Measurements from ENCODE around the gene MKRN1. TPM values are rescaled to one million over a fixed set of nuclear protein-coding genes. Genes with fewer than 3 reads are reported as not detected.
"Not testable (repeated sequence)": the region's sequence is repeated elsewhere in the genome, so short reads cannot be mapped to it uniquely, and the experiment has no call there.

MKRN1 gene, protein sequence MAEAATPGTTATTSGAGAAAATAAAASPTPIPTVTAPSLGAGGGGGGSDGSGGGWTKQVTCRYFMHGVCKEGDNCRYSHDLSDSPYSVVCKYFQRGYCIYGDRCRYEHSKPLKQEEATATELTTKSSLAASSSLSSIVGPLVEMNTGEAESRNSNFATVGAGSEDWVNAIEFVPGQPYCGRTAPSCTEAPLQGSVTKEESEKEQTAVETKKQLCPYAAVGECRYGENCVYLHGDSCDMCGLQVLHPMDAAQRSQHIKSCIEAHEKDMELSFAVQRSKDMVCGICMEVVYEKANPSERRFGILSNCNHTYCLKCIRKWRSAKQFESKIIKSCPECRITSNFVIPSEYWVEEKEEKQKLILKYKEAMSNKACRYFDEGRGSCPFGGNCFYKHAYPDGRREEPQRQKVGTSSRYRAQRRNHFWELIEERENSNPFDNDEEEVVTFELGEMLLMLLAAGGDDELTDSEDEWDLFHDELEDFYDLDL
- 108 TPM for total RNA-seq

DNA sequence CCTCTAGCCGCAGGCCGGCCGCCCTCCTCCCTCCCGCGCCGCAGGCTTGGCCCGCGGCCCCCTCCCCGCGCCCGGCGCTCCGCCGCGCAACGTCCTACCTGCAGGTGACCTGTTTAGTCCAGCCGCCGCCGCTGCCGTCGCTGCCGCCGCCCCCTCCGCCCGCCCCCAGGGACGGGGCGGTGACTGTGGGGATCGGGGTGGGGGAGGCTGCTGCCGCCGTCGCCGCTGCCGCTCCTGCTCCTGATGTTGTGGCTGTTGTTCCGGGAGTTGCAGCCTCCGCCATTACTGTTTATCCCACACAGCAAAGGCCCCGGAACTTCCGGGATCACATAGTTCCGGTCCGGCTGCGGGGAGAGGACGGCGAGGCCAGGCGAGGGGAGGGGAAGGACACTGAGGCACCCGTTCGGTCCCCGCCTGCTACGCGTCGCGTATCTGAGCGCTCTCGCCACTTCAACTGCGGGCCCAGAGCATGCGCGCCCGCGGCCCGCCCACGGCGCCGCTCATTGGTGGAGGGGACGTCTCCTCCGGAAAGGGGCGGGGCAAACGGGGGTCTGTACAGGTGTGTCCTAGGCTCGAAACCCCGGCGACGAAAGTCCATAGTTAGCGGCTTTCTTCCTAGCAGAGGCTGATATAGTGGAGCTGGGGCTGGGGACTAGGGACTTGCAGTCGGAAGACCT lies at the start of gene MKRN1:
MKRN1 (minus strand) TSS at position 444 of the 677 bp plus-strand sequence; CDS start at position 283, 161 bp downstream.
- peak; percentile 95 for DNase-seq (ENCODE audit: low spot score)

DNA sequence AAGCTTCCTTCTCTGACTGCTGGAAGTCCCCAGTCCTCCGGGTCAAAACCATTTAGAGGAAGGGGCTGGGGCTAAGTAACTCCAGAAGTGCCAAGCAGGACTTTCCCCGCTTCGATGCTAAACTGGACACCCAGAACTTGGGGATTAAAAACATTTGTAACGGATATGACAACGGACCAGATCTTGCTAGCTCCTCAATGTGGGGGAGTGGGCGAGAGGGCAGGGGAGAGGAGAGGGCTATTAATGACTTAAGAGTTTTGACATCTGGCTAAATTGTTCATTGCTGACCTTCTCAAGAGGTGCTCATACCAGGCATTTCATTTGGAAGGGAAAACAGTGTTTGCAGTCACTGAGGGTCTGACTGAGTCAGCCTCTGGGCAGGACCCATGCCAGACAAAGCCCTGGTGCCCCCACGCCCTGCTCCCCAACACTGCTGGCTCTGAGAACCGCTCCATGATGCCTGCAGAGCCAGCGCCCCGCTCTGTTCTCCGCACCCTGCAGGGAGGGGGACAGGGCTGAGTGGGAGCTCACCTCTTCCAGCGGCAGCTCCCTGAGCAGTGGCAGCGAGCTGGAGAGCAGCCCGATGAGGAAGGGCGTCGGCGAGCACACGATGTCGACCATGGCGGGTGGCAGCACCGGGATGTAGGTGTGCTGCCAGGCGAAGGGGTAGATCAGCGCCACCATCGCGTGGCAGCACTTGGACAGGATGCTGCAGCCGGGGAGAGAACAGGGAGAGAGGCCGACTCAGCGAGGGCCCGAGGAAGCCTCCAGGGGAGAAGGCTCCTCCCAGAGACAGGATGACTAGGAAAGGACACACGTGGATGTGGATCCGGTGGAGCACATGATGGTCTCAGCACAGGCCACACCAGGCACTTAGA lies 47.7 kb upstream of the MKRN1 start:
- no peak for DNase-seq (ENCODE audit: low spot score)

DNA sequence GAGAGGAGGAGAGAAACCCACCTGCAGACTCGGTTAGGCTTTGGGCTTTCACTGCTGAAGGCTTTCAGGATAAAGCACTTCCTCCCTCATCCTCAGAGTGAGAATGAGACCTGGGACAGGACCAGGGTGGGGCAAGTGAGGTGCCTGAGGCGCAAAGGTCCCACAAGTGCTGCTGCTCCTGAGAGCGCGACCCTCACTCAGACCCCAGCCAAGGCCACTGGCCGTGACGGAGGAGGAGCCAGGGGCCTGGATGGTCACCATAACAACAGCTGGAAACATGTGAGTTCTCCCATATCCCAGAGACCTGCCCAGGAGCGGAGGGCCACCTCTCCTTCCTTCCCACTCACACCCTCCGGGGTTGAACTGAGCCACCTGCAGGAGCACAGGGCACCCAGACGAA lies 46.9 kb upstream of the MKRN1 start:
- no peak for DNase-seq (ENCODE audit: low spot score)

DNA sequence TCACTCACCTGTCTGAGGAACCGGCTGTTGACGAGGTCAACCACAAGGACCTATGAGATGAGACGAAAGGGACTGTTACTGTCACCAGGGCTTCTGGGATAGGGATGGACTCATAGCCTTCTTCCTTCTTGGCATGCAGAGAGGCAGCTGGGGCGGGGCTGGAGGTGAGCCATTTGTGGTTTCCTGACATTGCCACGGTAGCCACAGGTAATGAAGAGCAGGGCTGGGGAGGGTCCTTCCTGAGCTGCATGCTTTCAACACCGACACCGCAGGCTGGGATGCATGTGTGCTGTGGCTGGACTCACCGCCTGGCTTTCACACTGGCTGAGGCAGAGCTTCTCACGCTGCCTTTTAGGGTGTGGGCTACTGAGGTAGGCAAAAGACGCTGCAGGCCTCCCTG lies 46.4 kb upstream of the MKRN1 start:
- DNase-seq (ENCODE audit: low spot score): no peak

DNA sequence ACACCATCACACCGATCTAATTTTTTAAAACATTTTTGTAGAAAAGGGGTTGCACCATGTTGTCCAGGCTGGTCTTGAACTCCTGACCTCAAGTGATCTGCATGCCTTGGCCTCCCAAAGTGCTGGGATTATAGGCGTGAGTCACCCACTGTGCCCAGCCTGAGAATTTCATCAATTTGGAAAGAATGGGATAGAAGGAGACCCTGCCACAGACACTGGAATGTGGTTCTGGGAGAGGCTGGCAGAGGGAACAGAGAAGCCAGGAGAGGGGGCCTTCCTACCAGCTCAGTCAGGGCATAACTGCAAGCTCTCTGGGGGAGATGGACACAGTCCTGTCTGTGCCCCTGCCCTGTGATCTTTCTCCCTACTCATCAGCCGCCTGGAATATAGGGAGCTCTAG lies 42.1 kb upstream of the MKRN1 start:
- no peak for DNase-seq (ENCODE audit: low spot score)

DNA sequence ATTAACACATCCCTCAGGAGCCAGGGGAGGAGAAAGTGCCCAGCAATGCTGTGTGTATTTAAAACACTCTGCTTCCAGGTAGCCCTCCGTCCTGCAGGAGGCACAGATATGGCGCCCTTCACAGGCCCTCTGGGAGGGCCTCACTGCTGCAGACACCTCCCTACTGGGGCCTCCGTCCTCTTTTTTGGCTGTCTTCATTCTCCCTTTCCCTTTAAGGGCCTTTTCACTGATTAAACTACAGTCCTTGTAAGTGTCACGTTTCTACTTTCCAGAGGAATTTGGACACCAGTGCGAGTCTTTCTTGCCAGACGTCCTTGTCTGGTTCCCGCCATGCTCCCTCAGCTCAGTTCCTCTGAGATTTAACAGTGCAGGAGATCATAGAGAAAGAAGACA lies 39.7 kb upstream of the MKRN1 start:
- DNase-seq (ENCODE audit: low spot score): no peak

DNA sequence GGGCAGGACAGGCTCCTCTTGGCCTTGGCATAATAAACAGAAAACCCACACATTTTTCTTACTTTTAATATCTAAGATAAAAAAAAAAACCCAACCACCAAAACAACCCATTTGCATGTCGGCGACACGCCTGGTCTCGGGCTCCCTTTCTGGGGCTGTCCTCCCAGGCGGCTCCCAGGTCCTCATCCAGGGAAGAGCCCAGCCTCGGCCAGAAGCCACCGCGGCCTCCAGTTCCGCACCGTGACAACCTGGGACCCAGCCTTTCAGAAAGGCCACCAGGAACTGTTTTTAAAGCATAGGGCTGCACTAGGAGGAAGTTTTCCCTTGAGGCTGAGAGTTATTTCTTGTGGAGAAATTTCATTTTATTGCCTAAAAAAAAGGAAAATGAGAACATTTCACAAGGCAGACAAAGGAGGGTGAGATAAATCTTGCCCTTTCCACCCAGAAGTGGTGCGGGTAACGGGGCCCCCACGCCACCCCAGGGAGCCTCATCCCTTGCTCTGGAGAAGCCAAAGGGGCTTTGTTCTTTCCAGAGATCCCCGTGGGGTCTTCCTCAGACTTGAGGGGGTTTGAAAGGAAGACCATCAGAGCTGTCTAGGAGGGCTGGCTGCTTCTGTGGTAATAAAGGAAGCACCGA lies 39.2 kb upstream of the MKRN1 start:
- no peak for DNase-seq (ENCODE audit: low spot score)

DNA sequence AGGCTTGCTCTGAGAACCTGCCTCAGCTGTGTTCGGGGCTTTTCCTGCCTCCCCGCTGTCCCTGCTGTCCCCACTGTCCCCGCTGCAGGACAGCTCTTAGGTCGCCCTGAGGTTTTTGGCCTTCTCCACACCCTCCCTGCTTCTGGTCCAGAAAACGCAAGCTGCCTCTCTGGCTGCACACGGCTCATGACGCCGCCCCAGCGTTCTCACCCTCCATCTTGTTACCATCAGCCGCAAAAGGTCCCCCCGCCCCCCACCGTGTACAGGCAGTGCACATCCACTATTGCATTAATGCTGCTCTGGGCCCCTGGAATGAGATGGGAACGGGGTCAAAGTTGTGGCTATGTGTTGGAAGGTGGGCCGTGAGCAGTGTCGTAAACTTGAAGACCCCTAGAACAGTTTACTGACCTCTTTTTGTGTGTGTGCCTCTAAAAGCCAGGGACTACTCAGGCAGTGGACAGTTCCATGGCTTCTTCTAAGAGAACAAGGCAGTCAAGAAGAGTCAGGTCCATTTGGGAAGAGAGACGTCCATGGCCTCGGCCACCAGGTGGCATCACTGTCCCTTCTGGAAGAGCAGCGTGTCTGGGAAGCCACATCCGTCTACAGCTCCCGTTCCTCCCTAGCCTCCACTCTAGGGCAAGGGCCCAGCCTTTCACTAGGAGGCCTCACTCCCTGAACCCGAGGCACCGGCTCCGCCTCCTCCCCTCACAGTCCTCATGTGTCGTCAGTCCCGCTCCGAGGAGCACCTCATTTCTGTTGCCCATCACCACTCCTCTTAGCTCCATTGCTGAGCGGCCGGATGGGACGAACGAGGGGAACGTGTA lies 38.5 kb upstream of the MKRN1 start:
- peak; percentile 92 for DNase-seq (ENCODE audit: low spot score)

DNA sequence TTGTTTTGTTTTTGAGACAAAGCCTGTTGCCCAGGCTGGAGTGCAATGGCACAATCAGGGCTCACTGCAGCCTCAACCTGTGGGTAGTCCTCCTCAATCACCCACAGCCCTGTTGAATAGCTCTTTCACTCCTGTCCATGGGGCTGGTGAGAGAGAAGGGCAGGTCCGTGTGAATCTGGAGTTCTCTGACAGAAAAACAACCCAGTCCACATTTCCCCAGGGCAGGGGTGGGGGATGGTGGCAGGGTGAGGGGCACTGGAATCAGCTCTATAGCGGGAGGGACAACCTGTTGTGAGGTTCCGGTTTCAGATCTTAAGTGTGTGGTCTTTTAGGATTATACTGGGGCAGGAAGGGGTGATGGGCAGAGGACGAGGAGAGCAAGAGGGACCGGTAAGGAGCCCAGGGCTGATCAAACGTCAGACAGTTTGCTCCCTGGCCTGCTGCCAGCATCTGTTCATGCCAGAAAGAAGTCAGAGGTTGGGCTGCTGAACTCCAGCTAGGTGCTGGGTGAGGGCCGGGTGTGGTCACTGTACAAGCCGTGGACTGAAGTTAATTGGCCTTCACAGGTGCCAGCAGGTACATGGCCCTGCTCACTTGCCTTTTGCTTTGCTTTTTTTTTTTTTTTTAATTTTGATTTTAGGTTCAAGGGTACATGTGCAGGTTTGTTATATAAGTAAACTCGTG lies 33.2 kb upstream of the MKRN1 start:
- peak; percentile 74 for DNase-seq (ENCODE audit: low spot score)

DNA sequence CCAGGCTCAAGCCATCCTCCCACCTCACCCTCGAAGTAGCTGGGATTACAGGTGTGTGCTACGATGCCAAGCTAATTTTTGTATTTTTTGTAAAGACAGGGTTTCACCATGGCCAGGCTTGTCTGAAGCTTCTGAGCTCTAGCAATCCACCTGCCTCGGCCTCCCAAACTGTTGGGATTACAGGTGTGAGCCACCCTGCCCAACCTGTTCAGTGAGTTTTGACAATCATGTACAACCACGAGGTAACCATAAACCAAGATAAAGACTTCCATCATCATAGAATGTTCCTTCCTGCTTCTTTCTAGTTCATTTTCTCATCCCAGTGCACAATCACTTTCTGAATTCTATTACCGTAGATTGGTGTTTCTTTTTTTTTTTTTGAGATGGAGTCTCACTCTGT lies 30.5 kb upstream of the MKRN1 start:
- no peak for DNase-seq (ENCODE audit: low spot score)

DNA sequence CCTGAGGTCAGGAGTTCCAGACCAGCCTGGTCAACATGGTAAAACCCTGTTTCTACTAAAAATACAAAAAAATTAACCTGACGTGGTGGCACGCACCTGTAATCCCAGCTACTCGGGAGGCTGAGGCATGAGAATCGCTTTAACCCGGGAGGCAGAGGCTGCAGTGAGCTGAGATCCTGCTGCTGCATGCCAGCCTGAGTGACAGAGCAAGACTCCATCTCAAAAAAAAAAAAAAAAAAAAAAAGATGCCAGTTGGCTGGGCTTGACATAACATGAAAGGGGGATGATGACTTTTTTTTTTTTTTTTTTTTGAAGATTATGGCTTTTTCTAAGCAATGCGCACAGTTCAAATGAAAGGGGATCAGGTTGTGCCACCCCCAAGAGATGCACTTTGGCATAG lies 28.3 kb upstream of the MKRN1 start:
- DNase-seq (ENCODE audit: low spot score): not testable (repeated sequence)

DNA sequence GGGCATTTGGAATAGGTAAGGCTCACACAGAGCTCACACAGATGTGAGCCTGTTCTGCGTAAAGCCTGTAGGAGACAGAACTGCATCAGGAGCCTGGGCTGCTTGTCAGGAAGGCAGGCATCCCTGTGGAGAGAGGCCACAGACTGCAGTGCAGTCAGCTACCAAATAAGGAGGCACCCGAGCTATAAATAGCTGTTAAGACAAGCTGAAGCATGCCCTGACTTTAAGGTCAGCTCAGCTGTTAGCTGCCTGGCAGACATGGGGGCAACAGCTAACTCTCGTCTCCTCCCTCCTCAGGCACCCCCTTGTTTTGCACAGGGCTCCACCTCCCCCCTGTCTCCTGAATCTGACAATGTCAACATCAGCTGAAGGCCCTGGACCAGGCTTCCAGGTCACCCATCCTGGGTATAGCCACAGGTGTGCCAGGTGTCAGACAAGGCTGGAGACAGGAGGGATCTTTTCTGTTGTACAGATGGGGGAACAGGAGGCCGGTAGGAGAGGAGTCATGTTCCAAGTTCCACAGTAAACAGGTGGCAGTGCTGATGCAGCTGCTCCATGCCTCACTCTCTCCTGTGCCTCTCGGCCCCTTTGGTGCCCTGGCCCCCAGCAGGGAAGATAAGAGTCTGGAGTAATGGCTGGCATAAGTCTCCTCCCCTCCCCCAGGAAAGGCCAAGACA lies 27.6 kb upstream of the MKRN1 start:
- DNase-seq (ENCODE audit: low spot score): peak; percentile 58

DNA sequence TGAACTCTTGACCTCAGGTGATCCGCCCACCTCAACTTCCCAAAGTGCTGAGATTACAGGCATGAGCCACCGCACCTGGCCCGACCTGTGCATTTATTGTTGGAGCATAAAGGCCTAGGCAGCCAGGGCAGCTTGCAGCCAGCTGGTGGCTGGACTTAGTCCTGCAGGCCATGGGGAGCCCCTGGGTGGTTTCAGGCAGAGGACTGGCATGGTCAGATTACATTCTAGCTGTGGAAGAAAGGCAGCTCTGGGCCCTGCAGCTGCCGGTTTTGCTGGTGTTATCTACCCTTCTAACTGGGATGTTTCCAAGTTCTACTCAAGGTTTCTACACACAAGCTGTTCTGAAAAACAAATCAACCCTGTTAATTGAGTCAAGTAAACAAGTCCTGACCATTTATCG lies 22.7 kb upstream of the MKRN1 start:
- DNase-seq (ENCODE audit: low spot score): no peak

DNA sequence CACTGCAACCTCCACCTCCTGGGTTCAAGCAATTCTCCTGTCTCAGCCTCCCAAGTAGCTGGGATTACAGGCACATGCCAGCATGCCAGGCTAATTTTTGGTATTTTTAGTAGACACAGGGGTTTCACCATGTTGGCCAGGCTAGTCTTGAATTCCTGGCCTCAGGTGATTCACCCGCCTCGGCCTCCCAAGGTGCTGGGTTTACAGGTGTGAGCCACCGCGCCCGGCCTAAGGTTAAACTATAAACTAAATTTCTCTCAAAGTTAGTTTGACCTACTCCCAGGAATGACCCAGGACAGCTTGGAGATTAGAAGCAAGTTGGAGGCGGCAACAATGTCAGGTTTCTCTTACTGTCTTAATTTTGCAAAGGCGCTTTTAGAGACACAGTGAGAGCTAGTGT lies 18.5 kb upstream of the MKRN1 start:
- not testable (repeated sequence) for DNase-seq (ENCODE audit: low spot score)

DNA sequence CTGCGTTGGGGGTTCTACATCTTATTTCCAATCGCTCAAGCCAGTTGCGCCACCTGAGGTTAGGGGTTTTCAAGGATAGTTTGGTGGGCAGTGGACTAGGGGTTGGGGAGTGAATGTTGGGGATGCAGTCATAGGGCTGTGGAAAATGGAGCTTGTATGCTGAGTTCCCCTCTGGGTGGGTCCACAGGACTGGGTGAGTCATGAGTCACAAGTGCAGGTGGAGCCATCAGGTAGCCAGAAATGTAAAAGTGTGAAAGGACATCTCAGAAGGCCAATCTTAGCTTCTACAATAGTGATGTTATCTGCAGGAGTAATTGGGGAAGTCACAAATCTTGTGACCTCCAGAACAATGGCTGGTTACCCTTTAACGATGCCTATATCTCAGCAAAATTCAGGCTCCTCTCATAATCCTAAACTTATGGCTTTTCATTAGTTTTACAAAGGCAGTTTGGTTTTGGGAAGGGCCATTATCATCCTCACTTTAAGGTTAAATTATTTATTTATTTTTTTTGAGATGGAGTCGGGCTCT lies 18.0 kb upstream of the MKRN1 start:
- DNase-seq (ENCODE audit: low spot score): no peak

DNA sequence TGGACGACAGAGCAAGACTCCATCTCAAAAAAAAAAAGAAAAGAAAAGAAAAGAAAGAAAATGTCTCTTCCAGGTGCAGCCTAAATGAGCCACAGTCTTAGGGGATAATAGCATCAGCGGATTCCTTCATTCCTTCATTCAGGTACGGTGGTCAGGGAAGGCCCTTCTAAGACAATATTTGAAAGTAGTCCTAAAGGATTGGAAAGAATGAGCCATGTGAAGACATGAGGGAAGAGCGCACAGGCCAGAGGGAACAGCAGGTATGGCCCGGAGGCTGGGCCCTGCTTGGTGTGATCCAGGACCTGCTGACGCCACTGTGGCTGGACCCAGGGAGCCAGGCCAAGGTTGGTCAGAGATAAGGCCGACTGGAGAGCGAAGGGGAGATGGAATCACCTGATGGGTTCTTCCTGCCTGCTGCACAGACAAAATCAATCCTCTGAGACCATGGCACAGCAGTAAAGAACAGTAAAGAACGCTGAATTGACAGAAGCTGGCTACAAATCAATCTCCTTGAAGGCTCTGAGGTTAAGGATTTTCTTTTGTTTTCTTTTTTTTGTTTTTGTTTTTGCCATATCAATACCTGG lies 16.3 kb upstream of the MKRN1 start:
- DNase-seq (ENCODE audit: low spot score): no peak

DNA sequence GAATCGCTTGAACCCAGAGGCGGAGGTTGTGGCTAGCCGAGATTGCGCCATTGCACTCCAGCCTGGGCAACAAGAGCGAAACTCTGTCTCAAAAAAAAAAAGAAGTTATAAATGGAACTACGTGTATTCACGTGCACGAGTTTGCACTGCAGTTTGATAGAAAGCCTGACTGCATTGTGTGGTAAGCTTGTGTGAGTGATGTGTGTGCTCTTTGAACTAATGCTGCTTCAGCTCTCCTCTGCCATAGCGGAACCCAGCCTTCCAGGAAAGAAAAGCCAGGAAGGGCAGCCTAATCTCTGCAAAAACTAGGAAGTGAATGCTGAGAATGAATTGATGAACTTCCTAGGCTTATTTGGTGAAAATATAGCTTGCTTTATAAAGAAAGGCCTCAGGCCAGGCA lies 15.6 kb upstream of the MKRN1 start:
- no peak for DNase-seq (ENCODE audit: low spot score)

DNA sequence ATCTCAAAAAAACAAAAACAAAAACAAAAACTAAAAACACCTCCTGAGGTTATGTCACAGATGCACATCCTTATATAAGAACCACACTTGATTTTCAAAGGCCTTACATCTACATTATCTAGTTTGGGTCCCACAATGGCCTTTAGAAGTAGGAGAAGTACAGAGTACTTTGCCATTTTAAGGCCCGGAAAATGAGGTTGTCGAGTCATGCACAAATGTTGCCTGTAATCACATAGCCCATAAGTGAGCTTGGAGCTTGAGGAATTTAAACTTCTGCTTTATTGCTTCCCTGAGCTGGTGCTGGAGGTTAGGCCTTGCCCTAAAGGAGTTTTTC lies 9.7 kb upstream of the MKRN1 start:
- no peak for DNase-seq (ENCODE audit: low spot score)

Measured in ureter (tissue), 1 donor.